ENCODE measurements around the gene UTP25. TPM values are rescaled to one million over a fixed set of nuclear protein-coding genes. Genes with fewer than 3 reads are reported as not detected.
A peak's percentile ranks its signal among the peaks of the same experiment; 100 is the strongest.

UTP25 gene
- total RNA-seq, 4 donors from 2014 or later, result 3.7 to 8.0 (median 7.3) TPM

DNA sequence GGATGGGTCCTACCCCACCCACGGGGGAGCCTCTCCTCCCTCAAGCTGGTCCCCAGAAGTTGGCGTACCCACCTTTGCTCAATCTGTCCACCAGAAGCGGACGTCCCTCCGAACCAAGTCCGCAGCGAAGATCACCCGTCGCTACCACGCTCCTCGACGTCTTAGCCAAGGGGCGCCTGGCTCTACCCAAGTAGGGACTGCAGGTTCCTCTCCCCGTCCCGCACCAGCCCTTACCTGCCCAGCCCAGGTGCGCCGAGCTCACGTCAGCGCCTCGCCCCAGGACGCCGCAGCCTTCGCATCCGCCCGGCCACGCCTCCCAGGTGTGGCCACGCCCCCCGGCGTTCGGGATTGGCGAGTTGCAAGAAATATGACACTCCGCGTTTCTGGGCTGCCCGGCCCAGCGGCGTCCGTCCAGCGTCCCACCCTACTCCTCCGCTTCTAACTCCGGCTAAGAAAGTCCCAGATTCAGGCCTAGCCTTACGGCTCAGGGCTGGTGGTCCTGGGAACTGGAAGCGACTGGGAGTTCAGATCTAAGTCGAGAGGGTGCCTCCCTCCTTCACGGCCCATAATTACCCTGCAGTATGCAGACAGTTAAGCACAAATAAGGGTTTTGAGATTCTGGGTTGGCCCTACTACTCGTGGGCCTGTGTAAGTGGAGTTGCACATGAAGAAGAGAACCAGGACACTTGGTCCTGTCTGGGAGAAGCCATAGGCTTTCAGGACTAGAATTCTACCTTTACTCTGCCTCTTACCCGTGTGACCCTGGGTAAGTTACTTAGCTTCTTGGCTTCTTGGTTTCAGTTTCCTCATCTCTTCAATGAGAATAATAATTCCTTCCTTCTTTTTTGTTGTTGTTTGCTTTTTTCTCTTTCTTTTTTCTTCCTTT is 21.7 kb upstream of the UTP25 start, which contains the start of gene IRF6:
TSS of gene IRF6 (minus strand) at position 268 of the 886 bp plus-strand sequence. CDS start 4,729 bp downstream, outside the sequence.
- Histone ChIP-seq H3K27ac (replicated peaks in 1 of 4) (peak within 1 kb of the TSS in 2 of 4 donors; percentile 17 to 47), H3K36me3 (no peaks in the 10 kb centered on the region), H3K4me1 (peaks cover 6 to 23% (median 20%) of the 10 kb centered on the region in 4 donors), H3K27me3 (peaks cover 0 to 9% (median 0%) of the 10 kb centered on the region in 4 donors), H3K9me3 (no peaks in the 10 kb centered on the region), H3K4me3 (peak within 1 kb of the TSS; percentile 36 to 53 (median 45))
- WGBS, result 18% methylated on average over 18 of the region's 46 CpGs
- TF ChIP-seq POLR2AphosphoS5 (IDR thresholded peaks at IDR 0.05) (peak in 1 of 2 donors; percentile 33), EP300 (IDR thresholded peaks at IDR 0.05) (no peak)
- TF ChIP-seq, protein P1, sequence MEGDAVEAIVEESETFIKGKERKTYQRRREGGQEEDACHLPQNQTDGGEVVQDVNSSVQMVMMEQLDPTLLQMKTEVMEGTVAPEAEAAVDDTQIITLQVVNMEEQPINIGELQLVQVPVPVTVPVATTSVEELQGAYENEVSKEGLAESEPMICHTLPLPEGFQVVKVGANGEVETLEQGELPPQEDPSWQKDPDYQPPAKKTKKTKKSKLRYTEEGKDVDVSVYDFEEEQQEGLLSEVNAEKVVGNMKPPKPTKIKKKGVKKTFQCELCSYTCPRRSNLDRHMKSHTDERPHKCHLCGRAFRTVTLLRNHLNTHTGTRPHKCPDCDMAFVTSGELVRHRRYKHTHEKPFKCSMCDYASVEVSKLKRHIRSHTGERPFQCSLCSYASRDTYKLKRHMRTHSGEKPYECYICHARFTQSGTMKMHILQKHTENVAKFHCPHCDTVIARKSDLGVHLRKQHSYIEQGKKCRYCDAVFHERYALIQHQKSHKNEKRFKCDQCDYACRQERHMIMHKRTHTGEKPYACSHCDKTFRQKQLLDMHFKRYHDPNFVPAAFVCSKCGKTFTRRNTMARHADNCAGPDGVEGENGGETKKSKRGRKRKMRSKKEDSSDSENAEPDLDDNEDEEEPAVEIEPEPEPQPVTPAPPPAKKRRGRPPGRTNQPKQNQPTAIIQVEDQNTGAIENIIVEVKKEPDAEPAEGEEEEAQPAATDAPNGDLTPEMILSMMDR (IDR thresholded peaks at IDR 0.05), result no peak
- DNase-seq (ENCODE audit: extremely low spot score), result no peak
- intact Hi-C loops (cut with DNase I), result no loop called here

DNA sequence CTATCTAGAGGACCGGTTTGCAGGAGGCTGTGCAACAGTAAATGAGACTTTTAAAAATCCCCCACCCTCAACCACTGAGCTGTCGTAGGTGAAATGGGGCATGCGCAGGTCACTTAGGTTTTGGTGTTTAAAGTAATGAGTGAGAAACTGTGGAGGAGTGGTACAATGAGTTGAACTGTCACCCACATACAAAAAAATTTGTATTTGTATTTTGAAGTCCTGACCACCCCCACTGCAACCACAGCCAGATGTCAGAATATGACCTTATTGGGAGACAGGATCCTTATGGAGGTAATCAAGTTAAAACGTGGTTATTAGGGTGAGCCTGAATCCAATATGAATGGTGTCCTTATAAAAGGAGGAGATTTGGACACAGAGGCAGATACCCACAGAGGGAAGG is 20.3 kb upstream of the UTP25 start:
- no peak for DNase-seq (ENCODE audit: extremely low spot score)
- H3K4me3 ChIP-seq, result no peak overlapping the region
- TF ChIP-seq POLR2A (IDR thresholded peaks at IDR 0.05; ENCODE audit: low read depth), result no peak
- no peak for TF ChIP-seq EP300 (IDR thresholded peaks at IDR 0.05)
- TF ChIP-seq POLR2AphosphoS5 (IDR thresholded peaks at IDR 0.05), result no peak
- 84% methylated on average over 4 of the region's 4 CpGs for WGBS
- H3K36me3 ChIP-seq, result no peaks in the 10 kb centered on the region
- intact Hi-C loops (cut with DNase I), result no loop called here
- H3K27ac ChIP-seq (replicated peaks in 1 of 4), result no peak overlapping the region
- peaks cover 0 to 9% (median 0%) of the 10 kb centered on the region in 4 donors for H3K27me3 ChIP-seq
- no peaks in the 10 kb centered on the region for H3K9me3 ChIP-seq
- peaks cover 5 to 19% (median 14%) of the 10 kb centered on the region in 4 donors for H3K4me1 ChIP-seq

DNA sequence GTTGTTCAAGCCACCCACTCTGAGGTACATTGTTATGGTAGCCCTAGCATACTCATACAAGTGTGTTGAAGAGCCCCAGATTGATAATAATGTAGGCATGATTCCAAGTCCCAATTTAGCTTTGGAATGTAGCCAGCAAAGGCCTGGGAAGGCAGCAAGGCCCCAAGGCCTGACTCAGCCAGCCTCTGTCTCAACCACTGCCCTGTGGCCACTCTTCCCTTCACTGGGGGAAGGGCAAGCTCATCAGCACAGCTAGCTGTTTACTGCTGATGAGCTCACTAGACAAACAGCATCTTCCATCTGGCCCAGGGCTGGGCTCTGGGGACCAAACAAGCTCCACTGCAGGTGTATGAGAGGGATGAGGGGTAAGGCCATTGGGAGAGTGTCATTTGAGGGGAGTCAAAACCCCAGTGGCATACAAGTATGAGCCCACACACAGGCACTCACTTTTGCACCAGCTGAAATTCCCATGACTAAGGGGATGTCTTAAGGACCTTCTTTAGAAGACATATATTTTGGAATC is 19.7 kb upstream of the UTP25 start:
- intact Hi-C loops (cut with DNase I), result no loop called here
- Histone ChIP-seq H3K27ac (replicated peaks in 1 of 4) (no peak overlapping the region), H3K9me3 (no peaks in the 10 kb centered on the region), H3K36me3 (no peaks in the 10 kb centered on the region), H3K27me3 (peaks cover 0 to 9% (median 0%) of the 10 kb centered on the region in 4 donors), H3K4me3 (no peak overlapping the region), H3K4me1 (peaks cover 5 to 19% (median 14%) of the 10 kb centered on the region in 4 donors)
- TF ChIP-seq, protein P1 (IDR thresholded peaks at IDR 0.05), result no peak
- no peak for TF ChIP-seq POLR2A (IDR thresholded peaks at IDR 0.05; ENCODE audit: low read depth)
- no peak for TF ChIP-seq EP300 (IDR thresholded peaks at IDR 0.05)
- TF ChIP-seq POLR2AphosphoS5 (IDR thresholded peaks at IDR 0.05), result no peak
- DNase-seq (ENCODE audit: extremely low spot score), result no peak

DNA sequence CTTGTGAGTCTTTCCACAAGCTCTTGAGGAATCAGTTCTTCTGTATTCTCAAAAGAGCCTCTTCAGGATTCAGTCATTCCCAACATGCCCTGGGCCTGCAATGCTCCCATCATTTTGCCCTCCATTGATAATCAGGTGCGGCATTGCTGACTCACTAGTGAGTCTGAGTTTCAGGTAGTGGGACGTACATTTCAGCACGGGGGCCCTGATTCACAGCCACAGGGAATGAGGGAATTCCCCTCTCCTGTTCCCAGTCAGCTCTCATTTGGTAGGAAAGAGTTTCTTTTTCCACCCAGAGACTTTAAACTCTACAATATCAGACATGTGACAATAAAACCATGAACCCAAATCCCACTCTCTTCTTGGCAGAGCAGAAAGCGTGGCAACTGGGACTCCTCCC is 18.2 kb upstream of the UTP25 start:
- Histone ChIP-seq H3K27me3 (peaks cover 0 to 9% (median 0%) of the 10 kb centered on the region in 4 donors), H3K27ac (replicated peaks in 1 of 4) (no peak overlapping the region), H3K9me3 (no peaks in the 10 kb centered on the region), H3K36me3 (no peaks in the 10 kb centered on the region), H3K4me3 (no peak overlapping the region), H3K4me1 (peaks cover 5 to 19% (median 14%) of the 10 kb centered on the region in 4 donors)
- intact Hi-C loops (cut with DNase I), result no loop called here
- TF ChIP-seq POLR2A (IDR thresholded peaks at IDR 0.05; ENCODE audit: low read depth), result no peak
- 98% methylated on average over 4 of the region's 4 CpGs for WGBS
- no peak for DNase-seq (ENCODE audit: extremely low spot score)

DNA sequence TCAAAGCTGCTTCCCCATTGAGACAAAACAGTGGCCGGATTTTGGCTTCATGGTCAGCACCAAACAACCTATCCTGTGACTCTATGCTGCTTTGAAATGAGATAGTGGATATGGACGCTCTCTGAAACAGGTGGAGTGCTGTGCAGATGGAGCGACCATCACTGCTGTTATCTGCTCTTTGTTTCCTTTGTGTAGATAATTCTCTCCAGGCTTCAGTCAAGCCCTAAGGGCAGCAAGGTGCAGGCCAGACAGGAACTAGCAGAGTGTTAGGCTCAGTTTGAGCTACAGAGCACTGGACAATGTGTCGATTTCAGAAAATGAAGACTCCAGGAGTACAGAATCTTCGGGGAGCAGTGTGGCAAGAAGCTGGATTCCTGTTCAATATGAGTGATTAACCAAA is 17.0 kb upstream of the UTP25 start:
- Histone ChIP-seq H3K9me3 (no peaks in the 10 kb centered on the region), H3K4me3 (no peak overlapping the region), H3K36me3 (no peaks in the 10 kb centered on the region), H3K27ac (replicated peaks in 1 of 4) (no peak overlapping the region), H3K27me3 (peaks cover 0 to 3% (median 0%) of the 10 kb centered on the region in 4 donors), H3K4me1 (peaks cover 5 to 12% (median 10%) of the 10 kb centered on the region in 4 donors)
- TF ChIP-seq POLR2AphosphoS5 (IDR thresholded peaks at IDR 0.05) (no peak), POLR2A (IDR thresholded peaks at IDR 0.05; ENCODE audit: low read depth) (no peak), EP300 (IDR thresholded peaks at IDR 0.05) (no peak)
- TF ChIP-seq, protein P1 (IDR thresholded peaks at IDR 0.05), result no peak
- DNase-seq (ENCODE audit: extremely low spot score), result no peak
- intact Hi-C loops (cut with DNase I), result no loop called here
- WGBS, result 96% methylated on average over 5 of the region's 5 CpGs
